ENCODE results near the gene TSSK1B. TPM values are rescaled to one million over a fixed set of nuclear protein-coding genes. Genes with fewer than 3 reads are reported as not detected.

TSSK1B gene
- total RNA-seq, 1 donor = 1.4 TPM

- DNase-seq (ENCODE audit: low read depth) = peak; percentile 46
- no peak overlapping the region for H3K4me3 ChIP-seq (ENCODE audit: low read depth, low read length)
- no peak for TF ChIP-seq CTCF (IDR thresholded peaks at IDR 0.05; ENCODE audit: insufficient read depth, low read length)
Measured at GRCh38 chr5:113451797-113452196, 17.0 kb upstream of the TSSK1B start.

GRCh38 chr5:113450929-113451328, 16.1 kb upstream of the TSSK1B start:
- no peak overlapping the region for H3K4me3 ChIP-seq (ENCODE audit: low read depth, low read length)
- TF ChIP-seq CTCF (IDR thresholded peaks at IDR 0.05; ENCODE audit: insufficient read depth, low read length) = no peak
- no peak for DNase-seq (ENCODE audit: low read depth)

- TF ChIP-seq CTCF (IDR thresholded peaks at IDR 0.05; ENCODE audit: insufficient read depth, low read length) = no peak
- H3K4me3 ChIP-seq (ENCODE audit: low read depth, low read length) = no peak overlapping the region
- peak; percentile 26 for DNase-seq (ENCODE audit: low read depth)
Measured at GRCh38 chr5:113450462-113450861, 15.7 kb upstream of the TSSK1B start.

- no peak for TF ChIP-seq CTCF (IDR thresholded peaks at IDR 0.05; ENCODE audit: insufficient read depth, low read length)
- DNase-seq (ENCODE audit: low read depth) = no peak
- no peak overlapping the region for H3K4me3 ChIP-seq (ENCODE audit: low read depth, low read length)
Measured at GRCh38 chr5:113448252-113448651, 13.5 kb upstream of the TSSK1B start.

GRCh38 chr5:113447498-113448050, 12.8 kb upstream of the TSSK1B start:
- H3K4me3 ChIP-seq (ENCODE audit: low read depth, low read length) = no peak overlapping the region
- DNase-seq (ENCODE audit: low read depth) = no peak
- no peak for TF ChIP-seq CTCF (IDR thresholded peaks at IDR 0.05; ENCODE audit: insufficient read depth, low read length)

- H3K4me3 ChIP-seq (ENCODE audit: low read depth, low read length) = no peak overlapping the region
- no peak for TF ChIP-seq CTCF (IDR thresholded peaks at IDR 0.05; ENCODE audit: insufficient read depth, low read length)
- no peak for DNase-seq (ENCODE audit: low read depth)
Measured at GRCh38 chr5:113446358-113446927, 11.7 kb upstream of the TSSK1B start.

- H3K4me3 ChIP-seq (ENCODE audit: low read depth, low read length) = no peak overlapping the region
- no peak for DNase-seq (ENCODE audit: low read depth)
- TF ChIP-seq CTCF (IDR thresholded peaks at IDR 0.05; ENCODE audit: insufficient read depth, low read length) = no peak
Measured at GRCh38 chr5:113437111-113437510, 2.3 kb upstream of the TSSK1B start.
